Liver (tissue), 9 donors: ENCODE results near the gene GRIA1. TPM values are rescaled to one million over a fixed set of nuclear protein-coding genes. Genes with fewer than 3 reads are reported as not detected.

Source experiments
- DNase-seq: peaks from one replicate; pipeline ENCODE4 v3.0.0-alpha.2; 2017; ENCODE audit warnings: low spot score
- H3K27ac ChIP-seq, 2 donors: one replicate each; pipeline ENCODE4 v1.7.0; 2013; ENCODE audit warnings: inconsistent platforms in 2 of 2, low read length in 2 of 2, control low read depth in 1 of 2, low read depth in 1 of 2, mild to moderate bottlenecking in 1 of 2
- H3K27me3 ChIP-seq, 4 donors: one replicate each; pipeline versions ENCODE4 v1.6.1 to v1.7.0; 2013; ENCODE audit warnings: low read length in 3 of 4, inconsistent platforms in 1 of 4, mild to moderate bottlenecking in 1 of 4, moderate library complexity in 1 of 4; ENCODE audit not compliant: control insufficient read depth in 4 of 4, insufficient read depth in 4 of 4
- H3K36me3 ChIP-seq, 4 donors: one replicate each; pipeline versions ENCODE4 v1.6.1 to v1.7.0; 2013; ENCODE audit warnings: low read length in 3 of 4, mild to moderate bottlenecking in 3 of 4, low read depth in 1 of 4, moderate library complexity in 1 of 4; ENCODE audit not compliant: control insufficient read depth in 4 of 4, insufficient read depth in 3 of 4
- H3K4me1 ChIP-seq, 4 donors: one replicate each; pipeline versions ENCODE4 v1.6.1 to v1.7.0; 2013; ENCODE audit warnings: low read length in 3 of 4, mild to moderate bottlenecking in 3 of 4, moderate library complexity in 1 of 4; ENCODE audit not compliant: control insufficient read depth in 4 of 4, insufficient read depth in 4 of 4
- H3K4me3 ChIP-seq, 3 donors: one replicate each; pipeline versions ENCODE4 v1.6.1 to v1.7.0; 2013; ENCODE audit warnings: low read length in 3 of 3, control low read depth in 1 of 3, low read depth in 1 of 3, mild to moderate bottlenecking in 1 of 3
- H3K9ac ChIP-seq, 2 donors: one replicate each; pipeline ENCODE4 v1.7.0; 2013; ENCODE audit warnings: low read length in 2 of 2, mild to moderate bottlenecking in 2 of 2, moderate library complexity in 2 of 2, control low read depth in 1 of 2, low read depth in 1 of 2
- H3K9me3 ChIP-seq, 4 donors: one replicate each; pipeline versions ENCODE4 v1.6.1 to v1.7.0; 2013; ENCODE audit warnings: low read length in 3 of 4; ENCODE audit not compliant: control insufficient read depth in 4 of 4
- EGR1 ChIP-seq, 2 donors: IDR thresholded peaks; 2 replicates each; pipeline ENCODE4 v1.6.1; 2016 to 2018; ENCODE audit warnings: antibody characterized with exemption in 2 of 2, low read depth in 2 of 2
- FOXA1 ChIP-seq: IDR thresholded peaks from 2 replicates; pipeline ENCODE4 v1.6.1; 2016; ENCODE audit warnings: antibody characterized with exemption
- FOXA2 ChIP-seq: IDR thresholded peaks from 2 replicates; pipeline ENCODE4 v1.6.1; 2016; ENCODE audit warnings: antibody characterized with exemption
- GABPA ChIP-seq, 2 donors: IDR thresholded peaks in 1 of 2; conservative IDR thresholded peaks in 1 of 2; 2 replicates each; pipeline ENCODE4 v1.6.1; 2016; ENCODE audit warnings: antibody characterized with exemption in 2 of 2, mild to moderate bottlenecking in 1 of 2, moderate library complexity in 1 of 2
- HNF4A ChIP-seq, 2 donors: conservative IDR thresholded peaks; 2 replicates each; pipeline ENCODE4 v1.6.1; 2016; ENCODE audit warnings: antibody characterized with exemption in 2 of 2, mild to moderate bottlenecking in 2 of 2
- HNF4G ChIP-seq: IDR thresholded peaks from 2 replicates; pipeline ENCODE4 v1.6.1; 2016; ENCODE audit warnings: antibody characterized with exemption
- JUND ChIP-seq, 2 donors: IDR thresholded peaks; 2 replicates each; pipeline ENCODE4 v1.6.1; 2016; ENCODE audit warnings: antibody characterized with exemption in 2 of 2
- NR2F2 ChIP-seq: IDR thresholded peaks from 2 replicates; pipeline ENCODE4 v1.6.1; 2016; ENCODE audit warnings: antibody characterized with exemption
- RAD21 ChIP-seq, 2 donors: IDR thresholded peaks; 2 replicates each; pipeline ENCODE4 v1.6.1; 2016; ENCODE audit warnings: antibody characterized with exemption in 2 of 2, mild to moderate bottlenecking in 2 of 2
- RXRA ChIP-seq, 2 donors: IDR thresholded peaks; 2 replicates each; pipeline ENCODE4 v1.6.1; 2017 to 2018; ENCODE audit warnings: antibody characterized with exemption in 2 of 2, mild to moderate bottlenecking in 1 of 2
- SP1 ChIP-seq: IDR thresholded peaks from 2 replicates; pipeline ENCODE4 v1.6.1; 2018; ENCODE audit warnings: antibody characterized with exemption, mild to moderate bottlenecking
- TAF1 ChIP-seq: conservative IDR thresholded peaks from 2 replicates; pipeline ENCODE4 v1.6.1; 2016; ENCODE audit warnings: antibody characterized with exemption, mild to moderate bottlenecking
- YY1 ChIP-seq: IDR thresholded peaks from 2 replicates; pipeline ENCODE4 v1.6.1; 2016; ENCODE audit warnings: antibody characterized with exemption, mild to moderate bottlenecking
- WGBS: extraction: QIAGEN DNeasy Blood & Tissue Kit; methylation state at CpG from one replicate; pipeline ENCODE4 v1.1.7; 2013; 5-methylcytosine and 5-hydroxymethylcytosine counted together
- polyA plus RNA-seq, 2 donors: library from polyadenylated mRNA; stranded (reverse) in 1 of 2; unstranded in 1 of 2; fragments of 200-250 nt in 1 of 2; fragments of >200 nt in 1 of 2; fragmentation: Nextera tagmentation in 1 of 2; extraction: Ambion mirVana in 1 of 2; gene quantifications; one replicate each; pipeline versions ENCODE4 v1.2.1 to v1.2.3, GENCODE V29; 2013 to 2015
- total RNA-seq, 2 donors: library from RNA; depleted of rRNA; stranded (reverse); fragments of >200 nt; gene quantifications; one replicate each; pipeline ENCODE4 v1.2.3, GENCODE V29; 2014
- TF ChIP-seq, protein P1 (sequence below): fragments of 150-350 bp; IDR thresholded peaks from 2 replicates; pipeline ENCODE4 v1.5.1; 2017; ENCODE audit warnings: improper control_type of control experiment, low read depth, low read length; ENCODE audit not compliant: missing input control
- TF ChIP-seq, protein P2 (sequence below): IDR thresholded peaks from 2 replicates; pipeline ENCODE4 v1.6.1; 2016; ENCODE audit warnings: antibody characterized with exemption, mild to moderate bottlenecking
- TF ChIP-seq, protein P3 (sequence below): IDR thresholded peaks from 2 replicates; pipeline ENCODE4 v1.6.1; 2016; ENCODE audit warnings: antibody characterized with exemption
- TF ChIP-seq, protein P4 (sequence below): IDR thresholded peaks from 2 replicates; pipeline ENCODE4 v1.6.1; 2016; ENCODE audit warnings: antibody characterized with exemption
- TF ChIP-seq, protein P5 (sequence below): IDR thresholded peaks from 2 replicates; pipeline ENCODE4 v1.6.1; 2016; ENCODE audit warnings: antibody characterized with exemption
- donor health status: healthy.
- donor health status: healthy.
- donor health status: healthy.
- donor health status: healthy.
- donor health status: healthy.

GRIA1 gene
- total and polyA plus RNA-seq, 4 donors = 0.08 TPM; not detected in 3

DNA sequence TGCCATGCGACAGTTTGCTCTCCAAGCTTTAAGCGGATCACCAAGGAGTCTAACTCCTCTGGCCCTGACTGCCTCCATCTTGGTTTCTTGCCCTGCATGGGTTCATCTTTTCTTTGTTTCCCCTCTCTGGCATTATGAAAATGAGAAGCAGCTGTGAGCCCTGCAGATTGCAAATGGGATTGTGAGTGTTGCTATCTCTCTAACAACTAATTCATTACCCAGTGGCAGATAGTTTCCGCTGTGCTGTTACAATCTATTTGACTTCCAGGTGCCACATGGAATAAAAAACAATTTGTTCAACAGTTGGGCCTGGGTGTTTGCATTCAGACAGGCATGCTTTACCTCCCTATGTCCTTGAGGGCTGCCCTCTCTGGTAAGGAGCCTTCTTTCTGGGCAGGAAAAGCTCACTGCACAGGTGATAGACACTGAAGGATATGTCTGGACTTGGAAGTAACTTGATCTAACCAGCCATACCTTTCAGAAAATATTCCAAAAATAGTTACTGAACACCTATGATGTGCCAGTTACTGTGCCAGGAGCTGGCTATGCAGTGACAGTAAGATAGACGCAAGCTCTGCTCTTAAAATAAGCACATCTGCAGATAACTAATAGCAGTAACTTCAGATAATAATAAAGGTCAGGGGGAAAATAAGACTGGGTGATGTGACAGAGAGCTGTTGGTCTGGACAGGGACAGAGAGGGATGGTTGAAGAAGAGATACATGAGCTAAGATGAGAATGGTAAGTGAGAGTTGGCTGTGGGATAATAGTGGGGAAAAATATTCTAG, 40.1 kb downstream of the GRIA1 start:
- H3K4me3 ChIP-seq = no peak overlapping the region
- TF ChIP-seq EGR1 (IDR thresholded peaks at IDR 0.05; ENCODE audit: low read depth in 2 of 2) = no peak
- H3K4me1 ChIP-seq = no peaks in the 10 kb centered on the region
- no peak overlapping the region for H3K27ac ChIP-seq
- H3K27me3 ChIP-seq = no peaks in the 10 kb centered on the region
- DNase-seq = no peak
- H3K36me3 ChIP-seq = no peaks in the 10 kb centered on the region
- no peak overlapping the region for H3K9ac ChIP-seq
- no peaks in the 10 kb centered on the region for H3K9me3 ChIP-seq
- WGBS = 93% methylated on average over 4 of the region's 4 CpGs

DNA sequence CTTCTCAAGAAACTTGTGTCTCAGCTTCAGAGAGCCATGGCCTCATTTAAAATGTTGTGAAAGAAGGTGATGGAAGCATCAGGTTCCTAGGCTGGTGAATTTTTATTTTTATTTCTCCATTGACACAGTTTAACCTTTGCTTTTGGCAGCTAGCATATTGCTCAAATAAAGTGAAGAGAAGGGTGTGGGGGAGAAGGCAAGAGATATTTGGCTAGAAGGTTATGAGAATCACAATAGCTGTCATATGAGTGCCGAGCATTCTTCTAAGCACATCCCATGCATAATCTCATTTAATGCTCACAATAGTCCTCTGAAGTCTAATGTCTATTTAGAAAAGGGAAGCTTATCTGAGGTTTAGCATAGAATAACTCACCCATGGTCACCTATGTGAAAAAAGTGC, 43.1 kb downstream of the GRIA1 start:
- Histone ChIP-seq H3K27me3 (no peaks in the 10 kb centered on the region), H3K4me3 (no peak overlapping the region), H3K27ac (no peak overlapping the region), H3K36me3 (no peaks in the 10 kb centered on the region), H3K4me1 (no peaks in the 10 kb centered on the region), H3K9me3 (no peaks in the 10 kb centered on the region), H3K9ac (no peak overlapping the region)
- 87% methylated on average over 1 of the region's 1 CpG for WGBS
- TF ChIP-seq HNF4A (conservative IDR thresholded peaks at IDR 0.05) (no peak), TAF1 (no peak), FOXA2 (no peak), FOXA1 (no peak), NR2F2 (no peak), RXRA (IDR thresholded peaks at IDR 0.05) (no peak), SP1 (no peak), HNF4G (no peak), JUND (IDR thresholded peaks at IDR 0.05) (no peak), GABPA (IDR thresholded peaks at IDR 0.05 in 1 of 2, conservative IDR thresholded peaks at IDR 0.05 in 1 of 2) (no peak), RAD21 (IDR thresholded peaks at IDR 0.05) (no peak), YY1 (no peak), EGR1 (IDR thresholded peaks at IDR 0.05; ENCODE audit: low read depth in 2 of 2) (no peak)
- TF ChIP-seq, protein P1, sequence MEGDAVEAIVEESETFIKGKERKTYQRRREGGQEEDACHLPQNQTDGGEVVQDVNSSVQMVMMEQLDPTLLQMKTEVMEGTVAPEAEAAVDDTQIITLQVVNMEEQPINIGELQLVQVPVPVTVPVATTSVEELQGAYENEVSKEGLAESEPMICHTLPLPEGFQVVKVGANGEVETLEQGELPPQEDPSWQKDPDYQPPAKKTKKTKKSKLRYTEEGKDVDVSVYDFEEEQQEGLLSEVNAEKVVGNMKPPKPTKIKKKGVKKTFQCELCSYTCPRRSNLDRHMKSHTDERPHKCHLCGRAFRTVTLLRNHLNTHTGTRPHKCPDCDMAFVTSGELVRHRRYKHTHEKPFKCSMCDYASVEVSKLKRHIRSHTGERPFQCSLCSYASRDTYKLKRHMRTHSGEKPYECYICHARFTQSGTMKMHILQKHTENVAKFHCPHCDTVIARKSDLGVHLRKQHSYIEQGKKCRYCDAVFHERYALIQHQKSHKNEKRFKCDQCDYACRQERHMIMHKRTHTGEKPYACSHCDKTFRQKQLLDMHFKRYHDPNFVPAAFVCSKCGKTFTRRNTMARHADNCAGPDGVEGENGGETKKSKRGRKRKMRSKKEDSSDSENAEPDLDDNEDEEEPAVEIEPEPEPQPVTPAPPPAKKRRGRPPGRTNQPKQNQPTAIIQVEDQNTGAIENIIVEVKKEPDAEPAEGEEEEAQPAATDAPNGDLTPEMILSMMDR = no peak
- TF ChIP-seq, protein P2, sequence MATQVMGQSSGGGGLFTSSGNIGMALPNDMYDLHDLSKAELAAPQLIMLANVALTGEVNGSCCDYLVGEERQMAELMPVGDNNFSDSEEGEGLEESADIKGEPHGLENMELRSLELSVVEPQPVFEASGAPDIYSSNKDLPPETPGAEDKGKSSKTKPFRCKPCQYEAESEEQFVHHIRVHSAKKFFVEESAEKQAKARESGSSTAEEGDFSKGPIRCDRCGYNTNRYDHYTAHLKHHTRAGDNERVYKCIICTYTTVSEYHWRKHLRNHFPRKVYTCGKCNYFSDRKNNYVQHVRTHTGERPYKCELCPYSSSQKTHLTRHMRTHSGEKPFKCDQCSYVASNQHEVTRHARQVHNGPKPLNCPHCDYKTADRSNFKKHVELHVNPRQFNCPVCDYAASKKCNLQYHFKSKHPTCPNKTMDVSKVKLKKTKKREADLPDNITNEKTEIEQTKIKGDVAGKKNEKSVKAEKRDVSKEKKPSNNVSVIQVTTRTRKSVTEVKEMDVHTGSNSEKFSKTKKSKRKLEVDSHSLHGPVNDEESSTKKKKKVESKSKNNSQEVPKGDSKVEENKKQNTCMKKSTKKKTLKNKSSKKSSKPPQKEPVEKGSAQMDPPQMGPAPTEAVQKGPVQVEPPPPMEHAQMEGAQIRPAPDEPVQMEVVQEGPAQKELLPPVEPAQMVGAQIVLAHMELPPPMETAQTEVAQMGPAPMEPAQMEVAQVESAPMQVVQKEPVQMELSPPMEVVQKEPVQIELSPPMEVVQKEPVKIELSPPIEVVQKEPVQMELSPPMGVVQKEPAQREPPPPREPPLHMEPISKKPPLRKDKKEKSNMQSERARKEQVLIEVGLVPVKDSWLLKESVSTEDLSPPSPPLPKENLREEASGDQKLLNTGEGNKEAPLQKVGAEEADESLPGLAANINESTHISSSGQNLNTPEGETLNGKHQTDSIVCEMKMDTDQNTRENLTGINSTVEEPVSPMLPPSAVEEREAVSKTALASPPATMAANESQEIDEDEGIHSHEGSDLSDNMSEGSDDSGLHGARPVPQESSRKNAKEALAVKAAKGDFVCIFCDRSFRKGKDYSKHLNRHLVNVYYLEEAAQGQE = no peak
- TF ChIP-seq, protein P3, sequence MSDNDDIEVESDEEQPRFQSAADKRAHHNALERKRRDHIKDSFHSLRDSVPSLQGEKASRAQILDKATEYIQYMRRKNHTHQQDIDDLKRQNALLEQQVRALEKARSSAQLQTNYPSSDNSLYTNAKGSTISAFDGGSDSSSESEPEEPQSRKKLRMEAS = no peak
- TF ChIP-seq, protein P4, sequence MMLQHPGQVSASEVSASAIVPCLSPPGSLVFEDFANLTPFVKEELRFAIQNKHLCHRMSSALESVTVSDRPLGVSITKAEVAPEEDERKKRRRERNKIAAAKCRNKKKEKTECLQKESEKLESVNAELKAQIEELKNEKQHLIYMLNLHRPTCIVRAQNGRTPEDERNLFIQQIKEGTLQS = no peak
- TF ChIP-seq, protein P5, sequence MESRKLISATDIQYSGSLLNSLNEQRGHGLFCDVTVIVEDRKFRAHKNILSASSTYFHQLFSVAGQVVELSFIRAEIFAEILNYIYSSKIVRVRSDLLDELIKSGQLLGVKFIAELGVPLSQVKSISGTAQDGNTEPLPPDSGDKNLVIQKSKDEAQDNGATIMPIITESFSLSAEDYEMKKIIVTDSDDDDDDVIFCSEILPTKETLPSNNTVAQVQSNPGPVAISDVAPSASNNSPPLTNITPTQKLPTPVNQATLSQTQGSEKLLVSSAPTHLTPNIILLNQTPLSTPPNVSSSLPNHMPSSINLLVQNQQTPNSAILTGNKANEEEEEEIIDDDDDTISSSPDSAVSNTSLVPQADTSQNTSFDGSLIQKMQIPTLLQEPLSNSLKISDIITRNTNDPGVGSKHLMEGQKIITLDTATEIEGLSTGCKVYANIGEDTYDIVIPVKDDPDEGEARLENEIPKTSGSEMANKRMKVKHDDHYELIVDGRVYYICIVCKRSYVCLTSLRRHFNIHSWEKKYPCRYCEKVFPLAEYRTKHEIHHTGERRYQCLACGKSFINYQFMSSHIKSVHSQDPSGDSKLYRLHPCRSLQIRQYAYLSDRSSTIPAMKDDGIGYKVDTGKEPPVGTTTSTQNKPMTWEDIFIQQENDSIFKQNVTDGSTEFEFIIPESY = no peak
- no peak for DNase-seq
